ENCODE results near the gene ETV7.

The ETV7 gene

DNA sequence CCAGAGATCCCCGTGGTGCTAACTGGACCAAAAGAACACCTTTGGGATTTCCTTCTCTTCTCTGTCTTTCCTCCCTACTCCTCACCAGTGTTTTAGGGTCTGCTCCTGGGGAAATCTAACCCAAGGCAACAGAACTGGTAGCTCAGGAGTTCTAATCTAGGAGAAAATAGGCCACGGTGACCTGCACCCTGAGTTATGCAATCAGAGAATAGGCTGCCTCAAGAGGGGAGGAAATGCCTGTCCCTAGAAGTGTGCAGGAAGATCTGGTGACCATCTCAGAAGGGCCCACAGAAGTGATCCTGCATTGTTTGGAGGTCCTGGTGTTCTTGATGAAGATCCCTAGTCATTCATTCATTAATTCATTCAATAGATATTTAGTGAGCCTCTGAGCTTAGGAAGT, 3.4 kb downstream of the ETV7 start:
- DNase-seq (ENCODE audit: low read depth in 1 of 2, low spot score in 1 of 2): no peak

DNA sequence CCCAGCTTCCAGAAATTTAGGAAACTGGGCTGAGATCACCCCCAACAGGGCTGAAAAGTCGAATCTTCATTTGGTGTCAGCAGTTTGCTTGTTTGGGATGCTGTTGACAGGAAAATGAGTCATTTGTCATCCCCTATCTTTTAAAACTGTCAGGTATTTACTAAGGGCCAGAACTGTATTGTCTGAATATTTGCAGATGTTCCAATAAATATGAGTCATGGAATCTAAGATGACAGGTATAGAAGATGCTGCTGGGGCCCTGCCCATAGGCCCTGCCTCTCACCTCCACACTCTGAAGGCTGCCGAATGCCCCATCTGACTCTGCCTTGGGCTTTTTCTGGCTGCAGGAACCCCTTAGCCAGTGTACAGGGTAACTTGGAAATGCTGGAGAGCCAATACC, 3.9 kb downstream of the ETV7 start:
- DNase-seq (ENCODE audit: low read depth in 1 of 2, low spot score in 1 of 2): no peak

DNA sequence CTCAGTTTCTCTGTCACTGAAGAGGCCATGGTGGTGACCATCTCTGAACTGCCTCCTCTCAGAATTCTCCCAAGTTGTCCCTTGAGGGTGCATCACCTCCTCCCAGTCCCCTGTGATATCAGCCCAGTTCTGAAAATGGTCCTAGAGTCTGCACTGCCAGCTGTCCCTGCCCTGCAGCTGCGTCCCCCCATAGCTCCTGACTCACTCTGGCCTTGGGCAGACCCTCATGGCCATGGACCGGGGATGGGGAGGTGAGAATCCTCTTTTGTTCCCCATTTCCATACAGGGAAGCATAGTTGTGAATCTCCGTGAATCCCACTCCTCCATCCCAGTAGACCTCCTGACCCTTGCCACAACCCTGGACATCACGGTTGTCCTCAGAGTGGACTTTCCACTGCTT, 4.5 kb downstream of the ETV7 start:
- DNase-seq (ENCODE audit: low read depth in 1 of 2, low spot score in 1 of 2): no peak

DNA sequence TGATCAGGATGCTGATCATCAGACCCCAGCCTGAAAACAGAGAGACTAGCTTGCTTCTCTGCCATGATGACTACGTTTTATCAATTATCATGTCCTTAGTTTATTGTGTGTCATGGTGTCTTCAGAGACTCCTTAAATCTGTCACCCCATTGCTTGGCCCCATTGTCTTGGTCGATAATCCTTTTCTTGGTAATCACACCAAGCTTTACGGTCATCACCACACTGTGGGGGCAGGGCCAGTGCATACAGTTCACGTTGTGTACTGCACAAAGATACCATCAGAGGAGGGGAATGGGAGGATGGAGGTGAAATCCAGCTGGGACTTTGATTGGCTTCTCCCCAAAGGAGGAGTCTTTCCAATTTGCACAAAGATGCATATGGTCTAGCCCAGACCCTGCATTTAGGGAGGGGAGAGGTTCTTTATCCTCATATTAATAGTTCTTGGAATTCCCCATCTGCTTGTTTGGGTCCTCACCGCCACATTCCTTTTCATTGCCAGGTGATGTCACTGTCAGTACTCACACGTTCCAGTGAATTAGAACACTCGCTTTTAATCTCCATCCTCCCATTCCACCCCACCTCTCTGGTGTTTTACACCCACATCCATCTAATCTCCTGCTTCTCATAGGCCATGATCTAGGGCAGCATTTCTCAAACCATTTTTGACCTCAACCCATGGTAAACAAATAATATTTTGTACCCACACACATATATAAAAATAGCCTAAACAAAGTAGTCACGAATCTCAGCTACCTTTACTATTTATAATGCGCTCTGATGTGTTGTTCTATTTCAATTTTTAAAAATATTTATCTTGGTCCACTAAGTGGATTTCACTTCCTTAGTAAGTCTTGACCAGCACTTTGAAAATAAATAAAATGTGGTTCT, 5.7 kb downstream of the ETV7 start:
- no peak for DNase-seq (ENCODE audit: low read depth in 1 of 2, low spot score in 1 of 2)

DNA sequence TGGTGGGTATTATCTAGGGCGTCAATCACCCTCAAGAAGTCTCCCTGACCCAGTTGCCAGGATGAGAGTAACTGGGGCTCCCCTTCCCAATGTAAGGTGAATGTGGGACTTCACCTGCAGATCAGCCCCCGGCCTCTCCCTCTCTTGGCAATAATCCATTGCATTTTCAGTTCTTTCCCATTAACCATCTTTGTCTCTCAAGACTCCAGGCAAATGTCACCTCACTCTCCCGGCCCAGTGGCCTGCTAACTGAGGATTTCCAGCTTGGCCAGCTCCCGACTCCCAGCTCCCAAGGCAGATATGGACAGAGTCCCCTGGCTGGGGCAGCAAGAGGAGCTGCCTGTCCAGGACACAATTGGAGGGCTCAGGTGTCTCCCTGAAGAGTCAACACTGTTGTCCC, 7.3 kb downstream of the ETV7 start:
- no peak for DNase-seq (ENCODE audit: low read depth in 1 of 2, low spot score in 1 of 2)

DNA sequence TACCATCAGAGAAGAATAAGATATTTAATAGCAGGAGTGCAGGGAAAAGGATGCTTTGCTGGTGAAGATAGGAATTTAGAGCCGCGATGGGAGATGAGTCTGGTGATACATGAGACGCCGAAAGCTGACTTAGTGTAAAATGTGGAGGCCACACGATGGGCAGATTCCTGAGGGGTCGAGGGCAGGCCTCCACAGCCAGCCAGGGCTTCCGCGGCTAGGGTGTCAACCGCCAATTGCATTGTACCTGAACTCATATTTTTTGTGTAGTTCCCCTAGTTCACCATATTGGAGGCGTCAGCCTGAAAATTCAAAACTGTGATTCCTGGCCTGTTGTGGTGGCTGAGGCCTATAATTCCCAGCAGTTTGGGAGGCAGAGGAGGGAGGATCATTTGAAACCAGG, 8.5 kb downstream of the ETV7 start:
- DNase-seq (ENCODE audit: low read depth in 1 of 2, low spot score in 1 of 2): no peak

DNA sequence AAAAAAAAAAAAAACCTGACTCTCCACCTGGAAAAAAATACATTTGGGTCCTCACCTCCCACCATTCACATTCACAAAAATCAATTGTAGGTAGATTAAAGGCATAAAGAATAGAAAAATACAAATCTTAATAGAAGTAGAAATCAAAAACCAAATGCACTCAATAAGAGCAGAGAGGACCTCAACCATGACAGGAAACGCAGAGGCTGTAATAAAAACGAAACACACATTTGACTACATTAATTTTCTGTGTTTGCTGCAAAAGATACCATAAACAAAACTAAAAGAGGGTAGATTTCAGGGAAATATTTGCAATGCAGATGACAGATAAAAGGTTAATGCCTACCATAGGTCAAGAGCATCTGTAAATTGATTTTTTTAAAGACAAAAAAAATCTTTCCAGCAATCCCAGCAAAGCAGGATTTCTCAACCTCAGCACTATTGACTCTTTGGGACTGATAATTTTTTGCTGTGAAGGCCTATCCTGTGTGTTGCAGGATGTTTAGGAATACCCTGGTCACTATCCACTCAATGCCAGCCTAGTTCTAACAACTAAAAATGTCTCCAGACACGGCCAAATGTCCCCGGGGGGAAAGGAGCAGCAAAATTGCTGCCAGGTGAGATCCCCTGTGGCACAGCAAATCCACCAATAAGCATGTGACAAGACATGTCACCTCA, 9.1 kb downstream of the ETV7 start:
- no peak for DNase-seq (ENCODE audit: low read depth in 1 of 2, low spot score in 1 of 2)

DNA sequence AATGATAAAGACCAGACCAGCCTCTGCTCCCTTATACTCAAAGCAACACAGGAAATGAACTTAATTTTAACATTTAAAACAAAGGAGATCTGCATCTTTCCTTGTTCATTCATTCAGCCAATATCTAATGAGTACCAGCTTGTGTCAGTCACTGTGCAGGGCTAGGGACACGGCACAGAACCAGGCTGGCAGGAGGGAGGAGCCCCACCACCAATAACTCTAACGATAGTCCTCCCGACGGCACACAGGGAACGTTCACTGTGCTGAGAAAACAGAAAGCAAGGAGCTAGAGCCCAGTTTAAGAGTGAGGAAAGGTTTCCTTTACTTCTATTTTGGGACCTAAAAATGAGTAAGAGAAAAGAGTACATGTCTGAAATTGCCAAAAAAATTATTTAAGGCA, 9.9 kb downstream of the ETV7 start:
- no peak for DNase-seq (ENCODE audit: low read depth in 1 of 2, low spot score in 1 of 2)

DNA sequence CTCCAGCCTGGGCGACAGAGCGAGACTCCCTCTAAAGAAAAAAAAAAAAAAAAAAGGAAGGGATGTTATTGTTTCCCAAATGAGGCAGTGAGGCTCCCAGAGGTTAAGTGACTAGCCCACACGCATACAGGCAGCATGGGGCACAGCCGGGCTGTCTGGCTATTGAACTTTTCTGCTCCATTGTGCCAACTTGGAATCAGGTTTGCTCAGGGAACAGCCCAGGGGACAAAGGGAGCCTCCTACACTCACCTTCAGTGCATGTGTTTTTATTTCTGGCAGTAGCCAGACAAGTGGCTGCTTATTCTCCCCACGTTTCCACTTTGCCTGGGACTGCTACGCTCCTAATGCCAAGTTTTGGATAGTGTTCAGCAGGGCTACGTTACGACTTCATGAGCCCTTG, 10.7 kb downstream of the ETV7 start:
- no peak for DNase-seq (ENCODE audit: low read depth in 1 of 2, low spot score in 1 of 2)

DNA sequence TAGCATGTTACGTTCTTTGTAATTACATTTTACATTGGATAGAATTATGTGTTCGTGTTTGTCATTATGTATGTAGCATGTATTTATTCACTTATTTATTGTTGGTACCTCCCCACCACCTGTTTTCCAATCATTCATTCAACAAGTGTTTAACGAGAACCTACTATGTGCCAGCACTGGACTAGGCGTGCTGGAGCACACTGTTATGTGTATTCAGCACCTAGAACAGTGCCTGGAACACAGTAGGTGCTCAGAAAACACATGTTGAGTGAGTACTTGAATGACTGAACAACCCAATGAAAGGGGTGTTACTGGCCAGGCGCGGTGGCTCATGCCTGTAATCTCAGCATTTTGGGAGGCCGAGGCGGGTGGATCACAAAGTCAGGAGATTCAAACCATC, 11.3 kb downstream of the ETV7 start:
- no peak for DNase-seq (ENCODE audit: low read depth in 1 of 2, low spot score in 1 of 2)

DNA sequence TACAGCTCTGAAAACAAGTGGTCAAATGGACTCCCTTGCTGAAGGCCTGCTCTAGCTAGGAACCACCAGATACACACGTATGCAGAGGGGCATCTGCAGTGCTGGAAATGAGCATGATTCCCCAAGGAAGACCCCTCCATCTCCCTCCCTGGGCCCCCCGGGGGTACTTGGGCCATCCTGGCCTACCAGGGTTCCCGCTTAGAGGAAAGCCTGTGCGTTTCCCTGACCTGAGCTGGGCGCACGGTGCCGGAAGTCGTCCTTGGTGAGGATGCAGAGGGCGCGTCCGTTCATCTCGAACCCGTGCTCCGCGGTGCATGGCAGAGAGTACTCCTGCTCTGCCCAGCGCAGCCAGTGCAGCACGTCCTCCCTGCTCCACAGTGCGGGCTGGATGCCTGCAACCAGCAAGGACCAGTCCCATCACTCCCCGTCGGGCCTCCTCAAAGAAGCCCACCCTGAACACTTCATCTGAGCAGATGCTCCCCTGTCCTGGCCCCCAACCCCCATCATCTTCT, 11.8 kb downstream of the ETV7 start:
- no peak for DNase-seq (ENCODE audit: low read depth in 1 of 2, low spot score in 1 of 2)

DNA sequence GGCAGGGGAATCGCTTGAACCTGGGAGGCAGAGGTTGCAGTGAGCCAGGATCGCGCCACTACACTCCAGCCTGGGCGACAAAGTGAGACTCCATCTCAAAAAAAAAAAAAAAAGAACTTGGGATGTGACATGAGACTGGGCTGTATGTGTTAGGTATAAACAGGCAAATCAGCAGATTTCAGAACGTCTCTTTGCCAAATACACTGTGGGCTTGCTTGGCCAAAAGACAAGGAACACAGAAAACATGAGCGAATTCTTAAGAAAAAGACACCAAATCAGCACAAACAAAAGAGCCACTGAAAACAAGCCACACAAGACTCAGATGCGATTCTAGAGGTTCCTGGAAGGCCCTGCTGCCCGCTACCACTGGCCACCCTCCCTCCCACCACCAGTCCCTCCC, 12.5 kb downstream of the ETV7 start:
- no peak for DNase-seq (ENCODE audit: low read depth in 1 of 2, low spot score in 1 of 2)

DNA sequence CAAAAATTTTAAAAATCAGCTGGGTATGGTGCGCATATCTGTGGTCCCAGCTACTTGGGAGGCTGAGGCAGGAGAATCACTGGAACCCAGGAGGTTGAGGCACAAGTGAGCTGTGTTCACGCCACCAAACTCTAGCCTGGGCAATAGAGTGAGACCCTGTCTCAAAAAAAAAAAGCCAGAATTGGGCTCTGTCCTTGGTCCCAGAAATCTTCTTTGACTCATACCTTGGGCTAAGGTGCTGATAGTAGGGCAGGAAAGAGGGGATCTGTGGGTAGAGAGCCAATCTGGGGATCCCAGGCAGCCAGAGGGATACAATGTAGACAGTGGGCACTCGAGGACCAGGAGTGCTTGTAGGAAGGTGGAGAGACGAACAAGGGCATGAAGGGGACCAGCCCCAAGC, 13.3 kb downstream of the ETV7 start:
- no peak for DNase-seq (ENCODE audit: low read depth in 1 of 2, low spot score in 1 of 2)

DNA sequence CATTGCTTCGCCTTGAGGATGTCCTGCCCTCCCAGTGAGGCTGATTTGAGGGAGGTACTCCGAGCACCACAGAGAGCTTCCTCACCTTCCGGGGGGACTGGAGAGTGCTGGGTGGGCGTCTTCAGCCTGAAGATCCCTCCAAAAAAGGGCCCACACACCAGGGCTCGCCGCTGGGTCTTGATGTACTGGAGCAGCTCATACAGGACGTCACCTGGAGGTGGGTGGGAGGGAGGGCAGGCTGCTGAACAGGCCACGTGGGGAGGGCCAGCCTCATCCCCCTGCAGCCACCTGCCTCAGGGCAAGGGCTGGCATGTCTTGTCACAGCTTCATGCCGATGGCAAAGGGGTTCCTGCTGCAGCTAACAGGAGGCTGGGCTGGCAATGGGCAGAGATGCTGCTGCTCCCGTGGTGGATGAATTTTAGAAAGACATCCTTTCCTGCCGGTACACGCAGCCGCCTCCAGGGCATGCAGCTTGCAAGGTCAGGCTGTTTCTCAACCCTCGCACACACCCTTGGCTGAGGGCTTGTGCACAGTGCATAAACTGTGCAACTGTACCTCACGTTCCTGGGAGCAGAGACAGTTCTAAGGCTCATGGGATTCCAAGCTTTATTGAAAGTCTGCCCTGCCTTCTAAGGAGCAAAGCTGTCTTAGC, 14.0 kb downstream of the ETV7 start:
- DNase-seq (ENCODE audit: low read depth in 1 of 2, low spot score in 1 of 2): no peak

DNA sequence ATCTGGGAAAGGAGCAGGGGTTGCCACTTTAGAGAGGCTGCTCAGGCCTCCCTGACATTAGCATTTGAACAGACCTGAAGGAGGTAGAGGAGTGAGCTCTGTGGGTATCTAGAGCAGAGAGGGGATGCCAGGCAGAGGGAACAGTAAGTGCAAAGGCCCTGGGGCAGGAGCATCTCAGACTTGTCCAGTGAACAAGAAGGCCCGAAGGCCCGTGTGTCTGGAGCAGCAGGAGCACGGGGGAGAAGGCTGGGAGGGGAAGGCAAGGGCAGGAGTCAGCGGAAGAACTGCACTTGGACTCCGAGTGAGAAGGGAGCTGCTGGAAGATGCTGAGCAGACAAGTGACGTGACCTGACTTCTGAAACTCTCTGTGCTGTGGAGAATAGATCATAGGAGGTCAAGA, 15.4 kb downstream of the ETV7 start:
- DNase-seq (ENCODE audit: low read depth in 1 of 2, low spot score in 1 of 2): no peak

DNA sequence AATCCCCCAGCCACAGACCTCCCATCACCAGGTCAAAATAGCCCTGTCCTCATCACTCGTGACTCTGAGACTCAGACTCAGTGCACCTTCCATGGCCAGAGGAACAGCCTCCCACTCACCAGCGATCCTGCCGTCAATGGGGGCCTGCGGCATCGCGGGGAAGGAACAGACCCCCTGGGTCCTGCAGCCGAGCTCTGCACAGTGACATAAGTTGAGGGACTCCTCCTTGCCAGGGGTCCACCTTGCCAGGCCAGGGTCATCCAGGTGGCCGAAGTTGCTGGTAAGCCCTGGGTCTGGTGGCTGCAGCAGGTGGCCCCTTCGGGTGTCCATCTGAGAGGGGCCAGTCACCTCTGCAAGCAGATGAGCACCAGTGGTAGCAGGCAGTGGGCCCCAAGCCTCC, 16.3 kb downstream of the ETV7 start:
- no peak for DNase-seq (ENCODE audit: low read depth in 1 of 2, low spot score in 1 of 2)

DNA sequence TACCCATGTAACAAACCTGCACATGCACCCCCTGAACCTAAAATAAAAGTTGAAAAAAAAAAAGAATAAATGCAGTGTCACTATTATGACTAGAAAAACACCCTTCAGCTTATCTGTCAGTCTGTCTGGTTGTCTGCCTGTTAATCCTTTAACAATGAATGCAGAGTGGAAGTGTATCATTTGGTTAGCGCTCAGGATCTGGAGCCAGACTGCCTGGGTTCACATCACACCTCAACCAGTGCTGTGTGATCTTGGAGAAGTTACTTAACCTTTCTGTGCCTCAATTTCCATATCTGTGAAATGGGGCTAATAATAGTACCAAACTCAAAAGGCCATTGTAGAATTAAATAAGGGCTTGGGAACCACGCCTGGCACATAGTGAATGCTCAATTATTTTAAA, 16.8 kb downstream of the ETV7 start:
- DNase-seq (ENCODE audit: low read depth in 1 of 2, low spot score in 1 of 2): no peak

DNA sequence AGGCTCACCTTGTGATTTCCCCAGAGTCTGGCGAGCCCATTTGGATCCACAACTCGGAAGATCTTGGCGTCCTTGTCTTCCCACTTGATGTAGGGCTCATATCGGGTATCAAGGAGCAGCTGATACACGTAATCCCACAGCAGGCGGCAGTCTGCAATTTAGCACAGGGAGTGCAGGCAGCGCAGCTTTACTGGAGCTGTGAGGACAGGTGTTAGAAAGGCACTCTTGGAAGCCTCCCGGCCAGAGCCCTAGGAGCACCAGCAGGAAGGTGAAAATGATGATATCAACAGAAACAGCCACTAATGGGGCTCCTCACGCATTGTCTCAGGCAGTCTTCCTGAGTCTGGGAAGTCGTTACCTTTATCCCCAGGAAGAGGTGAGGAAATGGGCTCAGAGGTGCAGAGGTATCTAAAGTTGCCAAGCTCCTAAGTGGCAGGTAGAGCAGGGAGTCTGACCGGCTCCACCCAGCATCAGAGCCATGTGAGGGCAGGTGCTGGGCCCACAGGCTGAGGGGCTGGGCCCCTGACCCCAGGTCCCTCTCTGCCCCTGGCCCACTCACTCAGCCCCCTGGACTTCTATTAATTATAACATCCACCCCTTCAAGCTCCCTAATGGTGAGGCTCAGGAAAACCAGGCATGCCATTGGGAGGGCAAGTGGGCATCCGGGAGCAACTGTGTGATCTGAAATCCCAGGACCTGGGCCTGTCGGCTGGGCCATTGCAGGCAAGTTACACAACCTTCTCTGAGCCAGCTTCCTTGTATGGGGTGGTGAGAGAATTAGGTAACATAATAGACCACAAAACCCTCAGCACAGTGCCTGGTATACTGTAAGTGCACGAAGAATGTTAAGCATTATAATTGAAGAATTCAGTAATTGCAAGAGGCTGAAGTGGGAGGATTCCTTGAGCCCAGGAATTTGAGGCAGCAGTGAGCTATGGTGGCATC, 18.3 kb downstream of the ETV7 start:
- DNase-seq (ENCODE audit: low read depth in 1 of 2, low spot score in 1 of 2): no peak

DNA sequence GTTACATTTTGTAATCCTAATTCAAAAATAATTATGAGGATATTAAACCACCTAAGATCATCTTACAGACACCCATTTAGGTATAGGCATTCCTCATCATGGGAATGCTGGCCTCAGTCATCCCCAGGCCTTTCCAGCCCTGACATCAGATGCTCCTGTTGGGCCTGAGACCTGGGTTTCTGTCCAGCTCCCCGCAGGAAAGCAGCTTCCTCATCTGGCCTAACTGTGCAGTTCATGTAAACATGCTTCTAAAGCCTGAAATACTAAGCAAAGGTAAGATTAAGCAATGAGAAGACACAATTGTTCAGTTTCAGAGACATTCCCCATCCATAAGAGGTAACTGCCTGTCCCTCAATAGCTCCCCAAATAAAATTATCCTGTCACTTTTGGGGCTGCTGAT, 19.0 kb downstream of the ETV7 start:
- DNase-seq (ENCODE audit: low read depth in 1 of 2, low spot score in 1 of 2): no peak

DNA sequence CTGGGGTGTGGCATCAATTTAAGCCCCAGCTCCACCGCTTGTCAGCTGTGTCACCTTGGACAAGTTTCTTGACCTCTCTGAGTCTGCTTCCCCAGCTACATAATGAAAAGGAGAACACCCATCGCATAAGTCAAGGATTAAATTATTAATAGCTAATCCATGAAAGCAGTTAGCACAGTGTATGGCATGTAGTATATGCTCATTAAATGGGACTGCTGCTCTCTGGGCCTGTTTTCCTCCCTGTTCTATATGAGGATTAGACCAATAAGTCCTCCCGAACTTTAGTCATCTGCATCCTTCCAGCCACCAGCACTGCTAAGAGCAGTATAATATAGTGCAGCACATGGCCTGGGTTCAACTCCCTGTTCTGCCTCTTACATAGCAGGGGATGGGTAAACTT, 19.7 kb downstream of the ETV7 start:
- DNase-seq (ENCODE audit: low read depth in 1 of 2, low spot score in 1 of 2): no peak
